ENCODE measurements around the gene ADCY7. TPM values are rescaled to one million over a fixed set of nuclear protein-coding genes. Genes with fewer than 3 reads are reported as not detected.

ADCY7 gene
- total and polyA plus RNA-seq, 9 of the 15 experiments (the other 6 are each of a cell fraction or from before 2014, with no cell fraction given) = 2.3 to 108 (median 28.6) TPM

DNA sequence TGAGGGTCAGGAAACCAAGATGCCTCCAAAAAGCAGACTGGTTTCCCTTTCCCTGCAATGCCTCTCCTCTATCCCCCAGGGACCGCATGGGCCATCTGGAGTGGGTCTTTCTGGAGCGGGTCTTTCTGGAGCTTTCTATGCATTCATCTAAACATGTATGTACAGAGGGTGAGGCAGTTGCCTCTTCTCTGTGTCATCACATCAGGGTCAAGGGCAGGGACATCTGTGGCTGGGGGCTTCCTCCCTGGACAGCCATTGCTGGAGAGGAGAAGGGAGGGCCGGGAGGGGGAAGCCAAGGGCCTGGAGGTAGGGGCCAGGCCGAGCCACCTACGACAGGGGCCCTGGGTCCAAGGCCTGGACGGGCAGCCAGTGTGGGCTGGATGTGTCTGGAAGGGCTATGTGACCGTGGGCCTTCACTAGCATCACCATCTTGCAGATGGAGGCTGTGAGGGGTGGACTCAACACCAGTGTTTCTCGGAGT is 840 bp downstream of the ADCY7 start (continued):
- TF ChIP-seq ARNT (IDR thresholded peaks at IDR 0.05) = peak in 1 of 2 experiments; percentile 72; a peak in 1 of 4 replicates

DNA sequence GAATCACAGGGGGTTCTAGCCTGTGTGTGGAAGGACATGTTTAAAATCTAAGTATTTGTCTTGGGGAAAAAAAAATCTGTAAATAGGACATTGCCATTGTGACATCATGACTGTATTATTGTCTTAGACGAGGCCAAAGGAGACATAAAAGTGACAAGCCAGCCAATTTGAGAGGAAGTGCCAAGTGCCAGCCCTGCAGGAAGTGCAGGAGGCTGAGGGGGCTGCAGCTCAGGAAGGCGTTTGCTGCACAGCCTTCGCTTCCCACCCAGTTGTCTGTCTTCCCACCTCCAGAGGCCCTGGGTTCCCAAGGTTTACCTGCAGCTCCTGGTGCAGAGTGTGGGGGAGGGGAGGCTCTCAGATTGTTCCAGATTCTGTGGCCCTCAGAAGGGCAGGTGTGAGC is 1.3 kb downstream of the ADCY7 start:
- Histone ChIP-seq H3K27me3 (ENCODE audit: control insufficient read depth in 2 of 2, insufficient read depth in 2 of 2, low read length in 2 of 2) (no peaks in the 10 kb centered on the region), H3K4me2 (ENCODE audit: insufficient read depth, low read length) (peak overlapping the region; percentile 84), H3K4me1 (replicated peaks in 1 of 2; ENCODE audit: control insufficient read depth in 2 of 2, insufficient read depth in 2 of 2, low read length in 2 of 2) (peaks cover 58 to 87% of the 10 kb centered on the region in 2 experiments), H3K4me3 (peak overlapping the region; percentile 54), H3K9ac (ENCODE audit: insufficient read depth in 1 of 2, low read depth in 2 of 2, low read length in 2 of 2) (peak overlapping the region; percentile 83 to 95), H3K79me2 (ENCODE audit: control insufficient read depth, insufficient read depth, low read length) (peaks cover 100% of the 10 kb centered on the region), H3K27ac (ENCODE audit: extremely low read depth, low read depth, low read length) (peak overlapping the region; percentile 91), H2AFZ (ENCODE audit: low read depth, low read length) (no peak overlapping the region), H3K9me1 (ENCODE audit: control insufficient read depth, insufficient read depth, low read length) (no peaks in the 10 kb centered on the region), H4K20me1 (replicated peaks; ENCODE audit: control insufficient read depth, insufficient read depth, low read length) (0 out of 2 replicates have a peak, but pooled peaks cover 5% of the 10 kb centered on the region), H3K9me3 (replicated peaks; ENCODE audit: control insufficient read depth, insufficient read depth, low read depth, low read length) (no peaks in the 10 kb centered on the region), H3K36me3 (ENCODE audit: control insufficient read depth, insufficient read depth, low read length) (peaks cover 32% of the 10 kb centered on the region; the same call in 2 of the 3 replicates)
- CTCF ChIA-PET (ENCODE audit: low intra/inter-chr PET ratio) = no interaction called here
- no peak for DNase-seq (ENCODE audit: extremely low read depth in 1 of 4, low spot score in 3 of 4)
- no TSS peak for BruUV-seq (replicated peaks)
- ATAC-seq = no peak
- in situ Hi-C loops (cut with MboI) (loop anchor here (25.0 kb wide), 1 partner anchor 1655 kb away; the partner anchor contains the start of gene N4BP1), intact Hi-C loops (cut with micrococcal nuclease) (no loop called here)
- peak; percentile 68; the same call in 1 of the 2 replicates for TF ChIP-seq SPI1 (IDR thresholded peaks at IDR 0.05; ENCODE audit: borderline replicate concordance, low read depth, low read length)
- TF ChIP-seq CHD2 (IDR thresholded peaks at IDR 0.05; ENCODE audit: low read depth, low read length) = 0 out of 2 replicates have a peak, but pooled peaks have one; percentile 23
- no peak for TF ChIP-seq CREB5 (CRISPR knock-in tag; IDR thresholded peaks at IDR 0.05)
- TF ChIP-seq SIN3A (IDR thresholded peaks at IDR 0.05; ENCODE audit: borderline replicate concordance in 2 of 2, control insufficient read depth in 1 of 2, low read depth in 2 of 2, low read length in 2 of 2) = 0 out of 4 replicates have a peak, but pooled peaks of 1 of the 2 experiments have one; percentile 32
- no peak for FAIRE-seq
- POLR2A ChIA-PET = interaction anchor here (0.6 to 2.8 kb wide), 3 partner anchors 10 to 18 kb away, joined by 3 to 13 read pairs (median 6); no protein-coding TSS in a partner anchor
- 0% methylated on average over 2 of the region's 3 CpGs for WGBS (ENCODE audit: insufficient coverage, low coverage, missing lambda C conversion rate)
